ENCODE measurements around the gene UMAD1. TPM values are rescaled to one million over a fixed set of nuclear protein-coding genes. Genes with fewer than 3 reads are reported as not detected.

The UMAD1 gene
- total and polyA plus RNA-seq, 2 of the 13 experiments (the other 11 are each of a cell fraction or from before 2014, with no cell fraction given), result 16.8 to 17.6 TPM

- H3K36me3 ChIP-seq (replicated peaks in 1 of 2; ENCODE audit: control insufficient read depth in 1 of 2, insufficient read depth in 2 of 2, low read length in 2 of 2), result no peaks in the 10 kb centered on the region
- DNase-seq (ENCODE audit: low spot score), result no peak
- H3K9me3 ChIP-seq (ENCODE audit: low read length), result no peaks in the 10 kb centered on the region
- 65% methylated on average over 3 of the region's 3 CpGs for WGBS (ENCODE audit: low lambda C conversion rate)
- FAIRE-seq, result no peak
- in situ Hi-C loops (cut with HindIII; ENCODE audit: extremely low pct_ligation_motif_present, low pct_unique_long_range_greater_than_20kb), result no loop called here
- ATAC-seq, result no peak
- BruUV-seq (replicated peaks), result no TSS peak
- no peak overlapping the region for H3K4me3 ChIP-seq (replicated peaks in 1 of 3; ENCODE audit: insufficient read depth in 1 of 3, low read depth in 2 of 3, low read length in 3 of 3)
- H4K20me1 ChIP-seq (ENCODE audit: insufficient read depth, low read length), result no peaks in the 10 kb centered on the region
- H2AFZ ChIP-seq (ENCODE audit: low read length), result no peak overlapping the region
- no peaks in the 10 kb centered on the region for H3K27me3 ChIP-seq (ENCODE audit: control insufficient read depth in 1 of 2, insufficient read depth in 2 of 2, low read length in 2 of 2)
- peaks cover 23% of the 10 kb centered on the region for H3K4me1 ChIP-seq (ENCODE audit: insufficient read depth, low read length)
- CTCF ChIA-PET (ENCODE audit: low intra/inter-chr PET ratio, low total read pairs), result no interaction called here
- H3K4me2 ChIP-seq (ENCODE audit: low read depth, low read length), result no peak overlapping the region
- no peaks in the 10 kb centered on the region for H3K79me2 ChIP-seq (ENCODE audit: insufficient read depth, low read length)
- TF ChIP-seq ZFY (CRISPR knock-in tag; IDR thresholded peaks at IDR 0.05), result no peak
- no peak for TF ChIP-seq GFI1 (CRISPR knock-in tag; IDR thresholded peaks at IDR 0.05; ENCODE audit: borderline replicate concordance)
- TF ChIP-seq, protein P1, sequence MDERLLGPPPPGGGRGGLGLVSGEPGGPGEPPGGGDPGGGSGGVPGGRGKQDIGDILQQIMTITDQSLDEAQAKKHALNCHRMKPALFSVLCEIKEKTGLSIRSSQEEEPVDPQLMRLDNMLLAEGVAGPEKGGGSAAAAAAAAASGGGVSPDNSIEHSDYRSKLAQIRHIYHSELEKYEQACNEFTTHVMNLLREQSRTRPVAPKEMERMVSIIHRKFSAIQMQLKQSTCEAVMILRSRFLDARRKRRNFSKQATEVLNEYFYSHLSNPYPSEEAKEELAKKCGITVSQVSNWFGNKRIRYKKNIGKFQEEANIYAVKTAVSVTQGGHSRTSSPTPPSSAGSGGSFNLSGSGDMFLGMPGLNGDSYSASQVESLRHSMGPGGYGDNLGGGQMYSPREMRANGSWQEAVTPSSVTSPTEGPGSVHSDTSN (CRISPR knock-in tag; IDR thresholded peaks at IDR 0.05), result no peak
- TF ChIP-seq ZC3H13 (CRISPR knock-in tag; IDR thresholded peaks at IDR 0.05), result no peak
- TF ChIP-seq KDM2A (CRISPR knock-in tag; IDR thresholded peaks at IDR 0.05; ENCODE audit: borderline replicate concordance, low read depth), result no peak
- TF ChIP-seq ZKSCAN5 (CRISPR knock-in tag; IDR thresholded peaks at IDR 0.05), result no peak
- TF ChIP-seq HNF4G (IDR thresholded peaks at IDR 0.05; ENCODE audit: borderline replicate concordance, low read depth, low read length), result no peak
- TF ChIP-seq HNF4G (CRISPR knock-in tag; IDR thresholded peaks at IDR 0.05; ENCODE audit: borderline replicate concordance, low read depth), result no peak
- TF ChIP-seq ZNF616 (CRISPR knock-in tag; IDR thresholded peaks at IDR 0.05; ENCODE audit: low read depth), result no peak
- TF ChIP-seq SRSF9 (IDR thresholded peaks at IDR 0.05; ENCODE audit: borderline replicate concordance, insufficient read depth, low read depth, low read length, poor library complexity, severe bottlenecking), result no peak
- TF ChIP-seq SMARCC2 (IDR thresholded peaks at IDR 0.05), result no peak
- no peak for TF ChIP-seq DR1 (CRISPR knock-in tag; IDR thresholded peaks at IDR 0.05)
- TF ChIP-seq PCBP1 (IDR thresholded peaks at IDR 0.05; ENCODE audit: borderline replicate concordance, low read depth, low read length), result no peak
- TF ChIP-seq ZBTB44 (CRISPR knock-in tag; IDR thresholded peaks at IDR 0.05), result no peak
- no peak for TF ChIP-seq ATAD3A (CRISPR knock-in tag; IDR thresholded peaks at IDR 0.05)
- TF ChIP-seq, protein P2, sequence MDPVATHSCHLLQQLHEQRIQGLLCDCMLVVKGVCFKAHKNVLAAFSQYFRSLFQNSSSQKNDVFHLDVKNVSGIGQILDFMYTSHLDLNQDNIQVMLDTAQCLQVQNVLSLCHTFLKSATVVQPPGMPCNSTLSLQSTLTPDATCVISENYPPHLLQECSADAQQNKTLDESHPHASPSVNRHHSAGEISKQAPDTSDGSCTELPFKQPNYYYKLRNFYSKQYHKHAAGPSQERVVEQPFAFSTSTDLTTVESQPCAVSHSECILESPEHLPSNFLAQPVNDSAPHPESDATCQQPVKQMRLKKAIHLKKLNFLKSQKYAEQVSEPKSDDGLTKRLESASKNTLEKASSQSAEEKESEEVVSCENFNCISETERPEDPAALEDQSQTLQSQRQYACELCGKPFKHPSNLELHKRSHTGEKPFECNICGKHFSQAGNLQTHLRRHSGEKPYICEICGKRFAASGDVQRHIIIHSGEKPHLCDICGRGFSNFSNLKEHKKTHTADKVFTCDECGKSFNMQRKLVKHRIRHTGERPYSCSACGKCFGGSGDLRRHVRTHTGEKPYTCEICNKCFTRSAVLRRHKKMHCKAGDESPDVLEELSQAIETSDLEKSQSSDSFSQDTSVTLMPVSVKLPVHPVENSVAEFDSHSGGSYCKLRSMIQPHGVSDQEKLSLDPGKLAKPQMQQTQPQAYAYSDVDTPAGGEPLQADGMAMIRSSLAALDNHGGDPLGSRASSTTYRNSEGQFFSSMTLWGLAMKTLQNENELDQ (CRISPR knock-in tag; IDR thresholded peaks at IDR 0.05; ENCODE audit: borderline replicate concordance), result no peak
- TF ChIP-seq ELF4 (CRISPR knock-in tag; IDR thresholded peaks at IDR 0.05; ENCODE audit: borderline replicate concordance), result no peak
- no peak overlapping the region for H3K27ac ChIP-seq (ENCODE audit: extremely low read length, insufficient read depth, low read length)
- H3K9ac ChIP-seq (ENCODE audit: insufficient read depth, low read depth, low read length), result no peak overlapping the region
- intact Hi-C loops (cut with micrococcal nuclease; ENCODE audit: unreplicated experiment), result loop anchor here (10.0 kb wide), 1 partner anchor 238 kb away; no protein-coding TSS in a partner anchor
- POLR2A ChIA-PET, result no interaction called here
Measured at GRCh38 chr7:7912937-7913336, 272.4 kb downstream of the UMAD1 start.
